ENCODE data around the gene MYO1F. TPM values are rescaled to one million over a fixed set of nuclear protein-coding genes. Genes with fewer than 3 reads are reported as not detected.
"Not testable (repeated sequence)": the region's sequence is repeated elsewhere in the genome, so short reads cannot be mapped to it uniquely, and the experiment has no call there.

The MYO1F gene
- polyA plus RNA-seq, 3 donors = 121 to 707 (median 197) TPM

DNA sequence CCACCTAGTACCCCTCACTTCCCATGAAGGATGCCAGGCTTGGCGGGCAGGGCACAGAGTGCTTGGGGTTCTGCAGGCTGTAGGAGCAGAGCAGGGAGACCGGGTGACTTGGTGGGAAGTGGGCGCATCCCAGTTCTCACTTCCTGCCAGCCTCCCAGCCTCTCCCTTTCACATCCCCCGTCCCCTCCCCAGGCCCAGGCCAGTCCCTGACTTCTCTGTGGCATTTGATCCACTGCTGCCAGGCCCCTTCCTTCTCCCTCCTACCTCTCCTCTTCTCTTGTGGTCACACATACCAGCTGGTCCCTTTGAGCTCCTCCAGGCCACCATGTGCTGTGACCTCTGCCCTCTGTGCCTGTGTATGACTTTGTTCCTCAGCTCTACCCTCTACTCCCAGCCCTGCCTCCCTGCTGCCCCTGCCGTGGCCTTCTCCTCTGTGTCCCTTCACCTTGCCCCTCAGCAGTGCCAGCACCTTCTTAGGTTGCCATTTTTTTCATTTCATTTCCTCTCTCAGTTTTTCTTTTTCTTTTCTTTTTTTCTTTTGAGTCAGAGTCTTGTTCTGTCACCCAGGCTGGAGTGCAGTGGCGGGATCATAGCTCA, 19.5 kb downstream of the MYO1F start:
- Histone ChIP-seq H3K4me2 (replicated peaks; ENCODE audit: extremely low read depth, low read length, poor library complexity, severe bottlenecking) (no peak overlapping the region), H3K79me2 (ENCODE audit: insufficient read depth, low read length) (peaks cover 100% of the 10 kb centered on the region), H4K20me1 (ENCODE audit: insufficient read depth, low read length) (peaks cover 100% of the 10 kb centered on the region), H3K4me1 (ENCODE audit: control insufficient read depth in 1 of 2, insufficient read depth in 2 of 2, low read length in 2 of 2) (peaks cover 29 to 44% of the 10 kb centered on the region in 2 donors), H3K27ac (ENCODE audit: low read depth in 1 of 2, low read length in 2 of 2) (peak overlapping the region; percentile 58 to 80), H3K36me3 (replicated peaks in 1 of 2; ENCODE audit: control insufficient read depth in 1 of 2, insufficient read depth in 2 of 2, low read length in 2 of 2) (peaks cover 40 to 76% of the 10 kb centered on the region in 2 donors), H3K4me3 (replicated peaks in 1 of 3; ENCODE audit: low read depth in 2 of 3, low read length in 3 of 3) (no peak overlapping the region), H3K27me3 (ENCODE audit: control insufficient read depth in 2 of 2, insufficient read depth in 2 of 2, low read length in 2 of 2) (no peaks in the 10 kb centered on the region), H3K9ac (ENCODE audit: insufficient read depth, low read length, poor library complexity, severe bottlenecking) (peak overlapping the region; percentile 2), H3K9me3 (replicated peaks in 1 of 2; ENCODE audit: control insufficient read depth in 1 of 2, insufficient read depth in 1 of 2, low read length in 2 of 2) (no peaks in the 10 kb centered on the region), H2AFZ (ENCODE audit: insufficient read depth, low read depth, low read length, poor library complexity, severe bottlenecking) (no peak overlapping the region)
- Mint-ChIP-seq H3K9me3 (no peaks in the 10 kb centered on the region), H3K36me3 (peaks cover 54 to 89% of the 10 kb centered on the region in 2 donors), H3K4me1 (peaks cover 42% of the 10 kb centered on the region), H3K4me3 (peak overlapping the region in 1 of 2 donors; percentile 12), H3K27ac (peak overlapping the region; percentile 72 to 95 (median 86)), H3K27me3 (ENCODE audit: low read depth in 3 of 3) (peaks cover 1 to 2% (median 1%) of the 10 kb centered on the region in 3 donors)
- no peak for DNase-seq
- TF ChIP-seq, protein P1, sequence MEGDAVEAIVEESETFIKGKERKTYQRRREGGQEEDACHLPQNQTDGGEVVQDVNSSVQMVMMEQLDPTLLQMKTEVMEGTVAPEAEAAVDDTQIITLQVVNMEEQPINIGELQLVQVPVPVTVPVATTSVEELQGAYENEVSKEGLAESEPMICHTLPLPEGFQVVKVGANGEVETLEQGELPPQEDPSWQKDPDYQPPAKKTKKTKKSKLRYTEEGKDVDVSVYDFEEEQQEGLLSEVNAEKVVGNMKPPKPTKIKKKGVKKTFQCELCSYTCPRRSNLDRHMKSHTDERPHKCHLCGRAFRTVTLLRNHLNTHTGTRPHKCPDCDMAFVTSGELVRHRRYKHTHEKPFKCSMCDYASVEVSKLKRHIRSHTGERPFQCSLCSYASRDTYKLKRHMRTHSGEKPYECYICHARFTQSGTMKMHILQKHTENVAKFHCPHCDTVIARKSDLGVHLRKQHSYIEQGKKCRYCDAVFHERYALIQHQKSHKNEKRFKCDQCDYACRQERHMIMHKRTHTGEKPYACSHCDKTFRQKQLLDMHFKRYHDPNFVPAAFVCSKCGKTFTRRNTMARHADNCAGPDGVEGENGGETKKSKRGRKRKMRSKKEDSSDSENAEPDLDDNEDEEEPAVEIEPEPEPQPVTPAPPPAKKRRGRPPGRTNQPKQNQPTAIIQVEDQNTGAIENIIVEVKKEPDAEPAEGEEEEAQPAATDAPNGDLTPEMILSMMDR (IDR thresholded peaks at IDR 0.05) = no peak
- intact Hi-C loops (cut with micrococcal nuclease) = no loop called here
- WGBS (ENCODE audit: insufficient coverage) = 45% methylated on average over 2 of the region's 6 CpGs

DNA sequence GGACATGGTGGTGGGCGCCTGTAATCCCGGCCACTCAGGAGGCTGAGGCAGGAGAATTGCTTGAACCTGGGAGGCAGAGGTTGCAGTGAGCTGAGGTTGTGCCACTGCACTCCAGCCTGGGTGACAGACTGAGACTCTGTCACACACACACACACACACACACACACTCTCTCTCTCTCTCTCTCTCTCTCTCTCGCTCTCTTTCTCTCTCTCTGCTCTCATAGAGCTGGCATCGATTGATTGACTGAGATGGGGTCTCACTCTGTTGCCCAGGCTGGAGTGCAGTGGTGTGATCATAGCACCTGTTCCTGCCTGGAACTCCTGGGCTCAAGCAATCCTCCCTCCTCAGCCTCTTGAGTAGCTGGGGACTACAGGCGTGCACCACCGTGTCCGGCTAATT, 23.5 kb downstream of the MYO1F start:
- H3K4me2 ChIP-seq (replicated peaks; ENCODE audit: extremely low read depth, low read length, poor library complexity, severe bottlenecking); intact Hi-C loops (cut with micrococcal nuclease); H3K4me3 ChIP-seq (replicated peaks in 1 of 3; ENCODE audit: low read depth in 2 of 3, low read length in 3 of 3); DNase-seq; H3K27me3 ChIP-seq (ENCODE audit: control insufficient read depth in 2 of 2, insufficient read depth in 2 of 2, low read length in 2 of 2); H3K27me3 Mint-ChIP-seq (ENCODE audit: low read depth in 3 of 3); H3K4me3 Mint-ChIP-seq; H3K9me3 Mint-ChIP-seq; H3K9ac ChIP-seq (ENCODE audit: insufficient read depth, low read length, poor library complexity, severe bottlenecking); H3K9me3 ChIP-seq (replicated peaks in 1 of 2; ENCODE audit: control insufficient read depth in 1 of 2, insufficient read depth in 1 of 2, low read length in 2 of 2); H2AFZ ChIP-seq (ENCODE audit: insufficient read depth, low read depth, low read length, poor library complexity, severe bottlenecking): not testable (repeated sequence)
- 100% methylated on average over 2 of the region's 7 CpGs for WGBS (ENCODE audit: insufficient coverage)
- peaks cover 67 to 90% of the 10 kb centered on the region in 2 donors for H3K36me3 ChIP-seq (replicated peaks in 1 of 2; ENCODE audit: control insufficient read depth in 1 of 2, insufficient read depth in 2 of 2, low read length in 2 of 2)
- H3K4me1 Mint-ChIP-seq = peaks cover 15% of the 10 kb centered on the region
- H3K27ac Mint-ChIP-seq = peak overlapping the region in 4 of 7 donors; percentile 36 to 78 (median 55)
- peaks cover 67 to 89% of the 10 kb centered on the region in 2 donors for H3K36me3 Mint-ChIP-seq
- peaks cover 12 to 17% of the 10 kb centered on the region in 2 donors for H3K4me1 ChIP-seq (ENCODE audit: control insufficient read depth in 1 of 2, insufficient read depth in 2 of 2, low read length in 2 of 2)
- H3K27ac ChIP-seq (ENCODE audit: low read depth in 1 of 2, low read length in 2 of 2) = peak overlapping the region in 1 of 2 donors; percentile 56
- H3K79me2 ChIP-seq (ENCODE audit: insufficient read depth, low read length) = peaks cover 90% of the 10 kb centered on the region
- peaks cover 99% of the 10 kb centered on the region for H4K20me1 ChIP-seq (ENCODE audit: insufficient read depth, low read length)

All from CD14-positive monocyte (primary cell).